HFF-Myc (cell line): Measurements from ENCODE around the gene TMEM126A.

Source experiments
- DNase-seq: peaks from one replicate; pipeline ENCODE4 v3.0.0-alpha.2; 2011; ENCODE audit warnings: low read depth; ENCODE audit errors: extremely low read depth
- H3K4me3 ChIP-seq: replicated peaks from 2 replicates; pipeline ENCODE4 v1.5.1; 2011; ENCODE audit warnings: low read depth, mild to moderate bottlenecking, control low read depth, low read length
- CTCF ChIP-seq: IDR thresholded peaks from 2 replicates; pipeline ENCODE4 v1.5.1; 2012; ENCODE audit warnings: mild to moderate bottlenecking, low read depth, low read length, control low read depth; ENCODE audit errors: missing control alignments

The TMEM126A gene

DNA sequence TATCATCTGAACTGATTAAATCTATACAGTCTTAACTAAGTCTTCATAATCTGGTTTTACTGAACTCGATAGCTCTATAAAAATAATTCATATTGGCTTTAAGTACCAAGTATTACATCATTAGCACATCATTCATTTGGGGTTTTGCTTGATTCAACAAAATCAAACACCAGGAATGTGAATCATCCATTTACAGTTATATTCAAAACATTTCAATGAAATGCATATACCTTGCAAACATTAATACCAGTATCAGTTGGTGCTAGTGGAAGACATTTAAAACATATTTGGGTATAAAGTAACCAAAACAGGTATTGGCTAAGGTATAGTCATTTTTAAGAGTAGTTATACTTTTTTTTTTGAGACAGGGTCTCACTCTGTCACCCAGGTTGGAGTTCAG is 50.4 kb downstream of the TMEM126A start:
- no peak overlapping the region for H3K4me3 ChIP-seq
- DNase-seq, result no peak
- no peak for TF ChIP-seq CTCF

- H3K4me3 ChIP-seq, result no peak overlapping the region
- TF ChIP-seq CTCF, result no peak
- DNase-seq, result no peak
Measured at GRCh38 chr11:85699957-85700741, 52.4 kb downstream of the TMEM126A start.

- no peak overlapping the region for H3K4me3 ChIP-seq
- DNase-seq, result no peak
- TF ChIP-seq CTCF, result no peak
Measured at GRCh38 chr11:85704967-85705366, 57.2 kb downstream of the TMEM126A start.

GRCh38 chr11:85705800-85706199 is 58.0 kb downstream of the TMEM126A start:
- DNase-seq, result no peak
- no peak for TF ChIP-seq CTCF
- H3K4me3 ChIP-seq, result no peak overlapping the region
